ENCODE measurements around the gene HBQ1.
"Not testable (repeated sequence)": the region's sequence is repeated elsewhere in the genome, so short reads cannot be mapped to it uniquely, and the experiment has no call there.

DNA sequence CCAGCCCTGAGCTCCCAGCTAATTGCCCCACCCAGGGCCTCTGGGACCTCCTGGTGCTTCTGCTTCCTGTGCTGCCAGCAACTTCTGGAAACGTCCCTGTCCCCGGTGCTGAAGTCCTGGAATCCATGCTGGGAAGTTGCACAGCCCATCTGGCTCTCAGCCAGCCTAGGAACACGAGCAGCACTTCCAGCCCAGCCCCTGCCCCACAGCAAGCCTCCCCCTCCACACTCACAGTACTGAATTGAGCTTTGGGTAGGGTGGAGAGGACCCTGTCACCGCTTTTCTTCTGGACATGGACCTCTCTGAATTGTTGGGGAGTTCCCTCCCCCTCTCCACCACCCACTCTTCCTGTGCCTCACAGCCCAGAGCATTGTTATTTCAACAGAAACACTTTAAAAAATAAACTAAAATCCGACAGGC, 10.2 kb upstream of the HBQ1 start:
- not testable (repeated sequence) for TF ChIP-seq POLR2AphosphoS5 (IDR thresholded peaks at IDR 0.05; ENCODE audit: low read depth, low read length); POLR2A (IDR thresholded peaks at IDR 0.05; ENCODE audit: low read depth, low read length); TAF1 (IDR thresholded peaks at IDR 0.05; ENCODE audit: low read depth, low read length); PAX5 (IDR thresholded peaks at IDR 0.05; ENCODE audit: insufficient read depth, low read length, severe bottlenecking); POU2F2 (IDR thresholded peaks at IDR 0.05; ENCODE audit: low read depth, low read length)
